Astrocyte (in vitro differentiated cells and primary cell): Measurements from ENCODE around the gene ADAP1.

ENCODE experiments used
- CTCF ChIP-seq: IDR thresholded peaks from 2 replicates; pipeline ENCODE4 v1.5.1; 2011; ENCODE audit warnings: low read depth, mild to moderate bottlenecking, inconsistent platforms, low read length, moderate library complexity; ENCODE audit not compliant: insufficient read depth
- EZH2 ChIP-seq: IDR thresholded peaks from 2 replicates; pipeline ENCODE4 v1.6.1; 2012; ENCODE audit warnings: mild to moderate bottlenecking, low read length, inconsistent platforms; ENCODE audit not compliant: insufficient read depth

GRCh38 chr7:915291-916218 lies 38.9 kb downstream of the ADAP1 start:
- TF ChIP-seq CTCF: no peak
- no peak for TF ChIP-seq EZH2
